WTC11 (cell line): ENCODE measurements around the gene MOSPD3.

Experiments used
- CBFB ChIP-seq: sonication (generic); formaldehyde crosslinking; IDR thresholded peaks from 2 replicates; pipeline ENCODE4 v1.8.1; 2022; ENCODE audit warnings: mild to moderate bottlenecking, low read depth, missing genetic modification reagents
- FOXJ3 ChIP-seq: sonication (generic); formaldehyde crosslinking; IDR thresholded peaks from 2 replicates; pipeline ENCODE4 v1.9.0; 2021; ENCODE audit warnings: missing genetic modification reagents, mild to moderate bottlenecking, borderline replicate concordance
- FOXK1 ChIP-seq: sonication (generic); formaldehyde crosslinking; IDR thresholded peaks from 2 replicates; pipeline ENCODE4 v1.8.0; 2022; ENCODE audit warnings: mild to moderate bottlenecking, moderate library complexity, missing genetic modification reagents
- NR3C1 ChIP-seq: sonication (generic); formaldehyde crosslinking; conservative IDR thresholded peaks from 2 replicates; pipeline ENCODE4 v1.8.1; 2023; ENCODE audit warnings: low read depth, mild to moderate bottlenecking, missing genetic modification reagents
- TCF7 ChIP-seq: sonication (generic); formaldehyde crosslinking; IDR thresholded peaks from 2 replicates; pipeline ENCODE4 v1.8.0; 2022; ENCODE audit warnings: mild to moderate bottlenecking, low read depth, missing genetic modification reagents, moderate library complexity
- ZNF317 ChIP-seq: sonication (generic); formaldehyde crosslinking; IDR thresholded peaks from 2 replicates; pipeline ENCODE4 v1.8.1; 2023; ENCODE audit warnings: low read depth, mild to moderate bottlenecking, moderate library complexity, missing genetic modification reagents, borderline replicate concordance
- TF ChIP-seq, protein P1 (sequence below): sonication (generic); formaldehyde crosslinking; IDR thresholded peaks from 2 replicates; pipeline ENCODE4 v1.8.1; 2023; ENCODE audit warnings: mild to moderate bottlenecking, missing genetic modification reagents, borderline replicate concordance
- TF ChIP-seq, protein P2 (sequence below): fragments of 200-600 bp; IDR thresholded peaks from 2 replicates; pipeline ENCODE4 v1.8.0; 2022; ENCODE audit warnings: antibody characterized with exemption
- TF ChIP-seq, protein P3 (sequence below): sonication (generic); formaldehyde crosslinking; IDR thresholded peaks from 2 replicates; pipeline ENCODE4 v1.8.0; 2022; ENCODE audit warnings: missing genetic modification reagents
- TF ChIP-seq, protein P4 (sequence below): sonication (generic); formaldehyde crosslinking; IDR thresholded peaks from 2 replicates; pipeline ENCODE4 v1.8.1; 2022; ENCODE audit warnings: mild to moderate bottlenecking, moderate library complexity, missing genetic modification reagents
- TF ChIP-seq, protein P5 (sequence below): sonication (generic); formaldehyde crosslinking; conservative IDR thresholded peaks from 2 replicates; pipeline ENCODE4 v1.8.1; 2022; ENCODE audit warnings: mild to moderate bottlenecking, missing genetic modification reagents
- TF ChIP-seq, protein P6 (sequence below): sonication (generic); formaldehyde crosslinking; IDR thresholded peaks from 2 replicates; pipeline ENCODE4 v1.8.1; 2023; ENCODE audit warnings: mild to moderate bottlenecking, moderate library complexity, missing genetic modification reagents

DNA sequence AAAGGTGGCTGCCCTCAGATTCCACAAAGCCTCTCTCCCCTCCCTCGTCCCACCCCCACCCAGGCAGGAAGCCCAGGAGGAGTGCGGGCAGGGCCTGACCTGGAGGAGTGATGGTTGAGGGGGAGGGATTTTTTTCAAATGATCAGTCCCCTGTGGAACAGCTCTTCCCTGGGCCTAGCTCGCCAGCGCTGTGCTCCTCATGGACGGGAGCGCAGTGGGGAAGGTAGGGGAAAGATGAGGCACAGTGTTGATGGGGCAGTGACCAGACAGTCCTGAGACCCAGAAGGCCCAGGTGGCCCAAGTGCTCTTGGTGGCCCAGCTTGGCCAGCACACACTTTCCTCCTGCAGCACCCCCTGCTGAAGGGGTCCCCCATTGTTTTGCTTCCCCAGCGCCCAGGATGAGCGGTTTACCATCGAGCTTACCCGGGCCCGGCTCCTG is 47.2 kb upstream of the MOSPD3 start:
- TF ChIP-seq, protein P1, sequence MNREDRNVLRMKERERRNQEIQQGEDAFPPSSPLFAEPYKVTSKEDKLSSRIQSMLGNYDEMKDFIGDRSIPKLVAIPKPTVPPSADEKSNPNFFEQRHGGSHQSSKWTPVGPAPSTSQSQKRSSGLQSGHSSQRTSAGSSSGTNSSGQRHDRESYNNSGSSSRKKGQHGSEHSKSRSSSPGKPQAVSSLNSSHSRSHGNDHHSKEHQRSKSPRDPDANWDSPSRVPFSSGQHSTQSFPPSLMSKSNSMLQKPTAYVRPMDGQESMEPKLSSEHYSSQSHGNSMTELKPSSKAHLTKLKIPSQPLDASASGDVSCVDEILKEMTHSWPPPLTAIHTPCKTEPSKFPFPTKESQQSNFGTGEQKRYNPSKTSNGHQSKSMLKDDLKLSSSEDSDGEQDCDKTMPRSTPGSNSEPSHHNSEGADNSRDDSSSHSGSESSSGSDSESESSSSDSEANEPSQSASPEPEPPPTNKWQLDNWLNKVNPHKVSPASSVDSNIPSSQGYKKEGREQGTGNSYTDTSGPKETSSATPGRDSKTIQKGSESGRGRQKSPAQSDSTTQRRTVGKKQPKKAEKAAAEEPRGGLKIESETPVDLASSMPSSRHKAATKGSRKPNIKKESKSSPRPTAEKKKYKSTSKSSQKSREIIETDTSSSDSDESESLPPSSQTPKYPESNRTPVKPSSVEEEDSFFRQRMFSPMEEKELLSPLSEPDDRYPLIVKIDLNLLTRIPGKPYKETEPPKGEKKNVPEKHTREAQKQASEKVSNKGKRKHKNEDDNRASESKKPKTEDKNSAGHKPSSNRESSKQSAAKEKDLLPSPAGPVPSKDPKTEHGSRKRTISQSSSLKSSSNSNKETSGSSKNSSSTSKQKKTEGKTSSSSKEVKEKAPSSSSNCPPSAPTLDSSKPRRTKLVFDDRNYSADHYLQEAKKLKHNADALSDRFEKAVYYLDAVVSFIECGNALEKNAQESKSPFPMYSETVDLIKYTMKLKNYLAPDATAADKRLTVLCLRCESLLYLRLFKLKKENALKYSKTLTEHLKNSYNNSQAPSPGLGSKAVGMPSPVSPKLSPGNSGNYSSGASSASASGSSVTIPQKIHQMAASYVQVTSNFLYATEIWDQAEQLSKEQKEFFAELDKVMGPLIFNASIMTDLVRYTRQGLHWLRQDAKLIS = no peak
- TF ChIP-seq CBFB (CRISPR knock-in tag) (no peak), FOXJ3 (CRISPR knock-in tag) (no peak), FOXK1 (CRISPR knock-in tag) (no peak), ZNF317 (CRISPR knock-in tag) (no peak), TCF7 (no peak), NR3C1 (CRISPR knock-in tag) (no peak)
- TF ChIP-seq, protein P2, sequence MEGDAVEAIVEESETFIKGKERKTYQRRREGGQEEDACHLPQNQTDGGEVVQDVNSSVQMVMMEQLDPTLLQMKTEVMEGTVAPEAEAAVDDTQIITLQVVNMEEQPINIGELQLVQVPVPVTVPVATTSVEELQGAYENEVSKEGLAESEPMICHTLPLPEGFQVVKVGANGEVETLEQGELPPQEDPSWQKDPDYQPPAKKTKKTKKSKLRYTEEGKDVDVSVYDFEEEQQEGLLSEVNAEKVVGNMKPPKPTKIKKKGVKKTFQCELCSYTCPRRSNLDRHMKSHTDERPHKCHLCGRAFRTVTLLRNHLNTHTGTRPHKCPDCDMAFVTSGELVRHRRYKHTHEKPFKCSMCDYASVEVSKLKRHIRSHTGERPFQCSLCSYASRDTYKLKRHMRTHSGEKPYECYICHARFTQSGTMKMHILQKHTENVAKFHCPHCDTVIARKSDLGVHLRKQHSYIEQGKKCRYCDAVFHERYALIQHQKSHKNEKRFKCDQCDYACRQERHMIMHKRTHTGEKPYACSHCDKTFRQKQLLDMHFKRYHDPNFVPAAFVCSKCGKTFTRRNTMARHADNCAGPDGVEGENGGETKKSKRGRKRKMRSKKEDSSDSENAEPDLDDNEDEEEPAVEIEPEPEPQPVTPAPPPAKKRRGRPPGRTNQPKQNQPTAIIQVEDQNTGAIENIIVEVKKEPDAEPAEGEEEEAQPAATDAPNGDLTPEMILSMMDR = no peak
- TF ChIP-seq, protein P3, sequence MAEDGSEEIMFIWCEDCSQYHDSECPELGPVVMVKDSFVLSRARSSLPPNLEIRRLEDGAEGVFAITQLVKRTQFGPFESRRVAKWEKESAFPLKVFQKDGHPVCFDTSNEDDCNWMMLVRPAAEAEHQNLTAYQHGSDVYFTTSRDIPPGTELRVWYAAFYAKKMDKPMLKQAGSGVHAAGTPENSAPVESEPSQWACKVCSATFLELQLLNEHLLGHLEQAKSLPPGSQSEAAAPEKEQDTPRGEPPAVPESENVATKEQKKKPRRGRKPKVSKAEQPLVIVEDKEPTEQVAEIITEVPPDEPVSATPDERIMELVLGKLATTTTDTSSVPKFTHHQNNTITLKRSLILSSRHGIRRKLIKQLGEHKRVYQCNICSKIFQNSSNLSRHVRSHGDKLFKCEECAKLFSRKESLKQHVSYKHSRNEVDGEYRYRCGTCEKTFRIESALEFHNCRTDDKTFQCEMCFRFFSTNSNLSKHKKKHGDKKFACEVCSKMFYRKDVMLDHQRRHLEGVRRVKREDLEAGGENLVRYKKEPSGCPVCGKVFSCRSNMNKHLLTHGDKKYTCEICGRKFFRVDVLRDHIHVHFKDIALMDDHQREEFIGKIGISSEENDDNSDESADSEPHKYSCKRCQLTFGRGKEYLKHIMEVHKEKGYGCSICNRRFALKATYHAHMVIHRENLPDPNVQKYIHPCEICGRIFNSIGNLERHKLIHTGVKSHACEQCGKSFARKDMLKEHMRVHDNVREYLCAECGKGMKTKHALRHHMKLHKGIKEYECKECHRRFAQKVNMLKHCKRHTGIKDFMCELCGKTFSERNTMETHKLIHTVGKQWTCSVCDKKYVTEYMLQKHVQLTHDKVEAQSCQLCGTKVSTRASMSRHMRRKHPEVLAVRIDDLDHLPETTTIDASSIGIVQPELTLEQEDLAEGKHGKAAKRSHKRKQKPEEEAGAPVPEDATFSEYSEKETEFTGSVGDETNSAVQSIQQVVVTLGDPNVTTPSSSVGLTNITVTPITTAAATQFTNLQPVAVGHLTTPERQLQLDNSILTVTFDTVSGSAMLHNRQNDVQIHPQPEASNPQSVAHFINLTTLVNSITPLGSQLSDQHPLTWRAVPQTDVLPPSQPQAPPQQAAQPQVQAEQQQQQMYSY = no peak
- TF ChIP-seq, protein P4, sequence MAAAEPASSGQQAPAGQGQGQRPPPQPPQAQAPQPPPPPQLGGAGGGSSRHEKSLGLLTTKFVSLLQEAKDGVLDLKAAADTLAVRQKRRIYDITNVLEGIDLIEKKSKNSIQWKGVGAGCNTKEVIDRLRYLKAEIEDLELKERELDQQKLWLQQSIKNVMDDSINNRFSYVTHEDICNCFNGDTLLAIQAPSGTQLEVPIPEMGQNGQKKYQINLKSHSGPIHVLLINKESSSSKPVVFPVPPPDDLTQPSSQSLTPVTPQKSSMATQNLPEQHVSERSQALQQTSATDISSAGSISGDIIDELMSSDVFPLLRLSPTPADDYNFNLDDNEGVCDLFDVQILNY = no peak
- TF ChIP-seq, protein P5, sequence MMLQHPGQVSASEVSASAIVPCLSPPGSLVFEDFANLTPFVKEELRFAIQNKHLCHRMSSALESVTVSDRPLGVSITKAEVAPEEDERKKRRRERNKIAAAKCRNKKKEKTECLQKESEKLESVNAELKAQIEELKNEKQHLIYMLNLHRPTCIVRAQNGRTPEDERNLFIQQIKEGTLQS = no peak
- TF ChIP-seq, protein P6, sequence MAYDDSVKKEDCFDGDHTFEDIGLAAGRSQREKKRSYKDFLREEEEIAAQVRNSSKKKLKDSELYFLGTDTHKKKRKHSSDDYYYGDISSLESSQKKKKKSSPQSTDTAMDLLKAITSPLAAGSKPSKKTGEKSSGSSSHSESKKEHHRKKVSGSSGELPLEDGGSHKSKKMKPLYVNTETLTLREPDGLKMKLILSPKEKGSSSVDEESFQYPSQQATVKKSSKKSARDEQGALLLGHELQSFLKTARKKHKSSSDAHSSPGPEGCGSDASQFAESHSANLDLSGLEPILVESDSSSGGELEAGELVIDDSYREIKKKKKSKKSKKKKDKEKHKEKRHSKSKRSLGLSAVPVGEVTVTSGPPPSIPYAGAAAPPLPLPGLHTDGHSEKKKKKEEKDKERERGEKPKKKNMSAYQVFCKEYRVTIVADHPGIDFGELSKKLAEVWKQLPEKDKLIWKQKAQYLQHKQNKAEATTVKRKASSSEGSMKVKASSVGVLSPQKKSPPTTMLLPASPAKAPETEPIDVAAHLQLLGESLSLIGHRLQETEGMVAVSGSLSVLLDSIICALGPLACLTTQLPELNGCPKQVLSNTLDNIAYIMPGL (CRISPR knock-in tag) = no peak
